Thoracic aorta (tissue), 2 donors: Measurements from ENCODE around the gene THTPA. TPM values are rescaled to one million over a fixed set of nuclear protein-coding genes. Genes with fewer than 3 reads are reported as not detected.

ENCODE experiments used
- ATAC-seq: fragments of 150-250 bp; one replicate; pipeline ENCODE4 v1.8.0; 2017; ENCODE audit warnings: low read depth; ENCODE audit not compliant: insufficient number of reproducible peaks, low FRiP score
- DNase-seq: peaks from one replicate; pipeline ENCODE4 v3.0.0-alpha.2; 2020; ENCODE audit warnings: low spot score
- H3K27ac ChIP-seq, 2 donors: fragments of 200-600 bp; sonication (generic); 1 replicate in 1 of 2; 2 replicates in 1 of 2; pipeline ENCODE4 v1.5.1; 2016; ENCODE audit warnings: mild to moderate bottlenecking in 2 of 2, moderate library complexity in 2 of 2
- H3K27me3 ChIP-seq: fragments of 200-600 bp; sonication (generic); replicated peaks from 2 replicates; pipeline ENCODE4 v1.6.0; 2016; ENCODE audit warnings: mild to moderate bottlenecking; ENCODE audit not compliant: insufficient read depth
- H3K36me3 ChIP-seq: fragments of 200-600 bp; sonication (generic); one replicate; pipeline ENCODE4 v1.5.1; 2016
- H3K4me1 ChIP-seq, 2 donors: fragments of 200-600 bp; sonication (generic); 1 replicate in 1 of 2; 2 replicates in 1 of 2; pipeline versions ENCODE4 v1.5.1 to v1.6.0; 2016; ENCODE audit warnings: low read depth in 2 of 2, mild to moderate bottlenecking in 1 of 2; ENCODE audit not compliant: control insufficient read depth in 1 of 2
- H3K4me3 ChIP-seq: fragments of 200-600 bp; sonication (generic); 2 replicates; pipeline ENCODE4 v1.5.1; 2016; ENCODE audit warnings: mild to moderate bottlenecking
- H3K9me3 ChIP-seq: fragments of 200-600 bp; sonication (generic); 2 replicates; pipeline ENCODE4 v1.5.1; 2016
- CTCF ChIP-seq: fragments of 200-600 bp; sonication (generic); IDR thresholded peaks from one replicate; pipeline ENCODE4 v1.5.1; 2019; ENCODE audit warnings: antibody characterized with exemption
- total RNA-seq, 2 donors: library from RNA; depleted of rRNA; stranded (reverse); fragments of >200 nt; gene quantifications; one replicate each; pipeline versions ENCODE4 v1.1.0 to v1.2.3, GENCODE V29; 2016

The THTPA gene
- total RNA-seq, 2 donors from 2014 or later, result 17.8 to 30.9 TPM

GRCh38 chr14:23558346-23559009 is 2.4 kb downstream of the THTPA start:
- DNase-seq, result no peak
- Histone ChIP-seq H3K36me3 (peaks cover 6% of the 10 kb centered on the region), H3K4me1 (peaks cover 9 to 20% of the 10 kb centered on the region in 2 donors)

GRCh38 chr14:23559010-23559925 is 3.2 kb downstream of the THTPA start:
- Histone ChIP-seq H3K27me3 (no peaks in the 10 kb centered on the region), H3K36me3 (peaks cover 6% of the 10 kb centered on the region), H3K9me3 (no peaks in the 10 kb centered on the region), H3K27ac (no peak overlapping the region), H3K4me3 (no peak overlapping the region), H3K4me1 (peaks cover 9 to 20% of the 10 kb centered on the region in 2 donors)
- ATAC-seq (no peak), DNase-seq (no peak)
- peak; percentile 83 for TF ChIP-seq CTCF

More at GRCh38 chr14:23558346-23559009, 2.4 kb downstream of the THTPA start:
- no peak overlapping the region for H3K27ac ChIP-seq
- no peaks in the 10 kb centered on the region for H3K9me3 ChIP-seq
- H3K4me3 ChIP-seq, result no peak overlapping the region
- ATAC-seq, result no peak
- TF ChIP-seq CTCF, result no peak
- H3K27me3 ChIP-seq, result no peaks in the 10 kb centered on the region

GRCh38 chr14:23559926-23560520 is 4.0 kb downstream of the THTPA start:
- DNase-seq, result no peak
- peaks cover 9 to 17% of the 10 kb centered on the region in 2 donors for H3K4me1 ChIP-seq

GRCh38 chr14:23561259-23561658 is 5.2 kb downstream of the THTPA start:
- Histone ChIP-seq H3K27ac (no peak overlapping the region), H3K4me1 (peaks cover 9 to 14% of the 10 kb centered on the region in 2 donors), H3K27me3 (no peaks in the 10 kb centered on the region), H3K4me3 (no peak overlapping the region), H3K9me3 (no peaks in the 10 kb centered on the region), H3K36me3 (peaks cover 6% of the 10 kb centered on the region)
- DNase-seq (no peak), ATAC-seq (no peak)
- TF ChIP-seq CTCF, result no peak

More at GRCh38 chr14:23559926-23560520, 4.0 kb downstream of the THTPA start:
- no peak for TF ChIP-seq CTCF
- no peak for ATAC-seq
- no peaks in the 10 kb centered on the region for H3K9me3 ChIP-seq
- peaks cover 6% of the 10 kb centered on the region for H3K36me3 ChIP-seq
- H3K4me3 ChIP-seq, result no peak overlapping the region
- no peak overlapping the region for H3K27ac ChIP-seq
- no peaks in the 10 kb centered on the region for H3K27me3 ChIP-seq
